K562 (cell line): ENCODE measurements around the gene JPT1. TPM values are rescaled to one million over a fixed set of nuclear protein-coding genes. Genes with fewer than 3 reads are reported as not detected.

Experiments used
- ADNP ChIP-seq: fragments of 200-800 bp; sonication (Bioruptor generic); IDR thresholded peaks from 2 replicates; pipeline ENCODE4 v1.6.1; 2016; ENCODE audit warnings: missing genetic modification characterization, missing compliant biosample characterization
- ATF1 ChIP-seq, 2 experiments: fragments of 450-650 bp in 1 of 2; IDR thresholded peaks; 2 replicates each; pipeline ENCODE4 v1.6.1; 2016; ENCODE audit warnings: missing compliant biosample characterization in 1 of 2, missing genetic modification characterization in 1 of 2
- HOMEZ ChIP-seq: fragments of 250-450 bp; sonication (Bioruptor Pico); IDR thresholded peaks from 2 replicates; pipeline ENCODE4 v1.4.0; 2020; ENCODE audit warnings: mild to moderate bottlenecking, moderate library complexity
- IFI16 ChIP-seq: fragments of 250-450 bp; sonication (Bioruptor Pico); IDR thresholded peaks from 2 replicates; pipeline ENCODE4 v2.1.2; 2022; ENCODE audit warnings: mild to moderate bottlenecking, inconsistent platforms
- MTA3 ChIP-seq: fragments of 450-650 bp; formaldehyde crosslinking; IDR thresholded peaks from 2 replicates; pipeline ENCODE4 v1.6.1; 2017; ENCODE audit warnings: mild to moderate bottlenecking, borderline replicate concordance
- PHB2 ChIP-seq: fragments of 450-650 bp; IDR thresholded peaks from 2 replicates; pipeline ENCODE4 v1.6.1; 2017; ENCODE audit warnings: low read depth
- POLR2A ChIP-seq: fragments of 450-650 bp; conservative IDR thresholded peaks from 2 replicates; pipeline ENCODE4 v1.6.1; 2016
- RB1 ChIP-seq: fragments of 450-650 bp; IDR thresholded peaks from 2 replicates; pipeline ENCODE4 v1.6.1; 2017; ENCODE audit warnings: low read depth, mild to moderate bottlenecking
- RREB1 ChIP-seq: fragments of 250-450 bp; sonication (Bioruptor Pico); IDR thresholded peaks from 2 replicates; pipeline ENCODE4 v1.4.0; 2020
- SAFB ChIP-seq: fragments of 200-400 bp; formaldehyde crosslinking; IDR thresholded peaks from 2 replicates; pipeline ENCODE4 v1.6.1; 2017; ENCODE audit warnings: low read depth, low read length, borderline replicate concordance
- SAP30 ChIP-seq: fragments of 200-600 bp; sonication (generic); IDR thresholded peaks from 2 replicates; pipeline ENCODE4 v1.6.1; 2012; ENCODE audit warnings: borderline replicate concordance, low read depth, mild to moderate bottlenecking, moderate library complexity, low read length, control low read depth, inconsistent platforms; ENCODE audit not compliant: insufficient read depth, poor library complexity, severe bottlenecking
- TAF7 ChIP-seq: fragments of 450-650 bp; IDR thresholded peaks from 2 replicates; pipeline ENCODE4 v1.6.1; 2016; ENCODE audit warnings: missing genetic modification characterization, missing compliant biosample characterization
- THRA ChIP-seq: fragments of 450-650 bp; IDR thresholded peaks from 2 replicates; pipeline ENCODE4 v1.6.1; 2017; ENCODE audit warnings: mild to moderate bottlenecking, moderate library complexity
- TRIM24 ChIP-seq, 2 experiments: fragments of 450-650 bp; IDR thresholded peaks; 2 replicates each; pipeline ENCODE4 v1.6.1; 2016
- ZNF584 ChIP-seq: fragments of 200-800 bp; sonication (Bioruptor generic); IDR thresholded peaks from 2 replicates; pipeline ENCODE4 v1.6.1; 2016; ENCODE audit warnings: low read depth, mild to moderate bottlenecking, missing genetic modification characterization, missing compliant biosample characterization
- ZNF639 ChIP-seq, 2 experiments: fragments of 200-800 bp in 1 of 2; sonication (Bioruptor generic) in 1 of 2; sonication (generic) in 1 of 2; formaldehyde crosslinking in 1 of 2; IDR thresholded peaks in 1 of 2; conservative IDR thresholded peaks in 1 of 2; 2 replicates each; pipeline versions ENCODE4 v1.5.0 to v1.6.1; 2016 to 2020; ENCODE audit warnings: missing compliant biosample characterization in 1 of 2, missing genetic modification characterization in 1 of 2, missing genetic modification reagents in 1 of 2
- ZNF644 ChIP-seq: fragments of 200-800 bp; sonication (Bioruptor generic); IDR thresholded peaks from 2 replicates; pipeline ENCODE4 v1.6.1; 2016; ENCODE audit warnings: low read depth, missing genetic modification characterization, missing compliant biosample characterization
- polyA plus RNA-seq, 8 experiments: library from polyadenylated mRNA; depleted of rRNA in 4 of 8; stranded (reverse) in 5 of 8; unstranded in 3 of 8; fragments of >200 nt; fragmentation: Nextera tagmentation in 2 of 8; fragmentation: Illumina TruSeq in 1 of 8; extraction: Ambion mirVana in 2 of 8; extraction: Trizol in 1 of 8; gene quantifications; 2 replicates each; pipeline versions ENCODE4 v1.2.1 to v1.2.3, GENCODE V29; 2011 to 2014; ENCODE audit warnings: inconsistent platforms in 1 of 8, missing spikeins in 1 of 8
- total RNA-seq, 7 experiments: library from RNA; depleted of rRNA in 6 of 7; stranded (reverse); fragments of >200 nt in 6 of 7; fragmentation: Illumina TruSeq in 2 of 7; extraction: Trizol in 2 of 7; gene quantifications; 2 replicates each; pipeline versions ENCODE4 v1.2.1 to v1.2.3, GENCODE V29; 2011 to 2021; ENCODE audit warnings: low replicate concordance in 1 of 7

Gene JPT1
- total and polyA plus RNA-seq, 9 of the 15 experiments (the other 6 are each of a cell fraction or from before 2014, with no cell fraction given): 56.7 to 292 (median 144) TPM

- TF ChIP-seq SAP30: no peak
- TF ChIP-seq ZNF639 (CRISPR knock-in tag; conservative IDR thresholded peaks at IDR 0.05 in 1 of 2, IDR thresholded peaks at IDR 0.05 in 1 of 2): peak in 1 of 2 experiments; percentile 75; a peak in 1 of 4 replicates
- no peak for TF ChIP-seq ADNP
- TF ChIP-seq RREB1: peak; percentile 69; the same call in 1 of the 2 replicates
- TF ChIP-seq RB1: peak; percentile 63
- TF ChIP-seq TAF7 (tag): no peak
- peak; percentile 77 for TF ChIP-seq ZNF584
- peak; percentile 63 for TF ChIP-seq POLR2A
- no peak for TF ChIP-seq ATF1 (CRISPR knock-in tag; IDR thresholded peaks at IDR 0.05)
- TF ChIP-seq ATF1 (tag; IDR thresholded peaks at IDR 0.05): peak; percentile 77
- peak; percentile 95 for TF ChIP-seq MTA3
- TF ChIP-seq ZNF644 (tag): peak; percentile 73
- no peak for TF ChIP-seq PHB2
- TF ChIP-seq IFI16: no peak
- no peak for TF ChIP-seq HOMEZ (CRISPR knock-in tag)
- peak in 1 of 2 experiments; percentile 80; a peak in 2 of 4 replicates for TF ChIP-seq TRIM24 (IDR thresholded peaks at IDR 0.05)
- no peak for TF ChIP-seq SAFB
- no peak for TF ChIP-seq THRA
Observed at GRCh38 chr17:75124041-75124818, 30.1 kb downstream of the JPT1 start (continued).
